ENCODE results near the gene RPL3.

RPL3 gene

DNA sequence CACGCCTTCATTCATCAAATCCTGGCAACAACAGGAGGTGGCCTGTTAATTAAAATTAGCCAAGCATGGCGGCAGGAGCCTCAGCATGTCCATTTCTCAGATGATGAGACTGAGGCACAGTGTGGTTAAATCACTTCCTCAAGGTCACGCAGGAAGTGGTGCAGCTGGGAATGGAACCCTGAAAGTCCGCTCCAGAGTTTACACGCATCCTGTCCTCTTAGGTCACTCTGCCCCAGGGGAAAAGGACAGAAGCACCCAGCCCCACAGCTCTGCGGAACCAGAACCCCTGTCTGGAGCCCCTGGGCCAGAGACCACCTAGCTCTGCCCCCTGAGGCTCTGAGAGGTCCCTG is 19.6 kb downstream of the RPL3 start:
- no peak for DNase-seq (ENCODE audit: low read depth in 2 of 2)

DNA sequence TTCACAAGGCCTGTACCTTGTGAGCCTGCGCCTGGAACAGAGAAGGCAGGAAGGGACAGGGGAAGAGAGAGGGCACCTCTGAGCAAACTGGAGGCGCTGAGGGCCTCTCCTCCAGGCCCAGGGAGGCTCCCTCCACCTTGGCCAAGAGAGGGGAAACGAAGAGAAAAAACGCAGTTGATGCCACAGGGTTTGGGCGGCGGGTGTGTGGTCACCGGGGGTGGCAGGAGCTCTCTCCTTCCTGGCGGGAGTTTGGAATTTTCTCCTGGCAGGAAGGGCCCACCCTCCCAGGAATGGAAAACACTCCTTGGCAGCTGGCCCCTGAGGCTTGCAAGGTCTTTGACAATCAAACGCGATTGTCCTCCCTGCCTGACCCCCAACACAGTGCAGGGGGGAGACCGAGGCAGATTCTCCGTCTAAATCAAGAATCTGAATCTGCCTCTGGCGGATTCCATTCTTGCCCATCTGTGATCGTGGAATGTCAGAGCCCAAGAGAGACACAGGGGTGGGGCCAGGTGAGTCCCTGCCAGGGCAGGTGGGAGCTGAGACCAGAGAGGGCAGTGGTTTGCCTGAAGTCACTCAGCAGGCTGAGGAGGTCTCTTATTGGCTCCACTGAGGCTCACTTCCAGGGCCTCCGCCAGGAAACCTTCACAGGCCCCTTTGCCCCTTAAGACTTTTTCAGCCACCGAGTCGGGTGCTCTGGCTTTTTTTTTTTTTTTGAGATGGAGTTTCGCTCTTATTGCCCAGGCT is 21.0 kb downstream of the RPL3 start:
- no peak for DNase-seq (ENCODE audit: low read depth in 2 of 2)

DNA sequence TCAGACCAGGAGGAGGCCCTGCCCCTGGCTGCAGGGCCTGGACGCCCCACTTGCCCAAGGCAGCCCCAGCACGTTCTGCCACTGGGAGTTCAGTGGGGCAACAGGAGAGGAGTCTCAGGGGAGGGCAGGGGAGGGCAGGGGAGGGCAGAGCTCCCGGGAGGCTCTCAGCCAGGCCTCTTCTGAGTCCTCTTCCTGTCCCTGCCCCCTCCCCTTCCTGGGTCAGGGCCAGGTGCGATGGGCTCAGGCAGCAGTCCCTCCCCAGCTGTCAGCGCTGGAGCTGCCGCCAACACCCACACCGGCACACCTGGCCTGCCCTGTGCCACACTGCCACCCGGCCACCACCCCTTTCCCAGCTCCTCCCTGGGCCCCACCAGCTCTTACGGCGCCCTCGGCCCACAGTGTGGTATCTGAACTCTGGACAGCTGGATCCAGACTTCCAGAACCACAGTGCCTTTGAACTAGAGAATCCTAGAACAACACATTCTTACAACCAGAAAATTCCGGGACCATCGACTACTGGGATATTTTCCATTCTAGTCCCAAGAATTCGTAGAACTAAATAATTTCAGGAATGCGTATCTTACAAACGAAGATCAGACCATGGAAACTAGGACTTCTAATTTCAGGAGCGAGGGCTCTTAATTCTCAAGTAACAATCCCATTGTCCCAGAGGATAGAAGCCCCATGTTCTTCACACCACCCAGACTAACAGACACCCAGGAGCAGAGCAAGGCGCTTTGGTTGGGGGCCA is 21.8 kb downstream of the RPL3 start:
- DNase-seq (ENCODE audit: low read depth in 2 of 2), result no peak

DNA sequence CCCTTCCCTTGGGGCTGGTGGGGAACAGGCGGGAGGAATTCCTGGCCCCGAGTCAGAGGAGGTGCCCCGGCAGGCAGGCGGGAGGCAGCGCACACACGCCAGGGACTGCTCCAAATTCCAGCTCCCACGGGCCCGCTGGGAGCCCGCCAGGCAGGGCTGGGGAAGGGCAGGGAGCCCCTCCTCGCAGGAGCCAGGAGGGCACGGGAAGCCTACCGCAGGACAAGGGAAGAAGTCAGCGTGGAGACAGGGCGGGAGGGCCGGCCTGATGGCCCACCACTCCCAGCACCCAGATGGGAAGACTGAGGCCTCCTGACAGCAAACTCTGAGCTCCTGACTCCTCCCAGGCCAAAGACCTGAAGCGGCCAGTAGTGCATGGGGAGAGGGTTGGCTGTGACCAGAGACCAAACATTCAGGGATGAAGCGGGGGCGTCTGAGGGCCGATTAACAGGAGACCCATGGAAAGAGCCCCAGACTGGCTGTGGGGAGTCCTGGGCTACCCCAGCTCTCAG is 22.4 kb downstream of the RPL3 start:
- DNase-seq (ENCODE audit: low read depth in 2 of 2), result no peak

DNA sequence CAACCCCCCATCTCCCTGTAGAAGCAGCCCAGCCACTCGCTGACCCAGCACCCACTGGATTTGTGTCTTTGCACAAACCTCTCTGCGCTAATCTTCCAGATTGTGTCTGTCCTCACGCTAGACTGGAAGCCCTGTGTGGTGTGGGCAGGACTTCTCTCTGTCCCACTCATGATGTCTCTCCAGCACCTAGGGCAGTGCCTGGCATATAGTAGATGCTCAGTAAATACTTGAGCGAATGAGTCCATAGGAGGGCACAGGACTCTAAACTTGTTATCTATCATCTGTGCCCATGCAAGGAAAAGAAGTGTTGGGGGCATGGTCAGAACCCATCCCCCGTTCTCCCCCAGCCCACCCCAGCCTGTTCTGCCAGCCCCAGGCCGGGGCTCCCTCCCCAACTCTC is 22.9 kb downstream of the RPL3 start:
- no peak for DNase-seq (ENCODE audit: low read depth in 2 of 2)

DNA sequence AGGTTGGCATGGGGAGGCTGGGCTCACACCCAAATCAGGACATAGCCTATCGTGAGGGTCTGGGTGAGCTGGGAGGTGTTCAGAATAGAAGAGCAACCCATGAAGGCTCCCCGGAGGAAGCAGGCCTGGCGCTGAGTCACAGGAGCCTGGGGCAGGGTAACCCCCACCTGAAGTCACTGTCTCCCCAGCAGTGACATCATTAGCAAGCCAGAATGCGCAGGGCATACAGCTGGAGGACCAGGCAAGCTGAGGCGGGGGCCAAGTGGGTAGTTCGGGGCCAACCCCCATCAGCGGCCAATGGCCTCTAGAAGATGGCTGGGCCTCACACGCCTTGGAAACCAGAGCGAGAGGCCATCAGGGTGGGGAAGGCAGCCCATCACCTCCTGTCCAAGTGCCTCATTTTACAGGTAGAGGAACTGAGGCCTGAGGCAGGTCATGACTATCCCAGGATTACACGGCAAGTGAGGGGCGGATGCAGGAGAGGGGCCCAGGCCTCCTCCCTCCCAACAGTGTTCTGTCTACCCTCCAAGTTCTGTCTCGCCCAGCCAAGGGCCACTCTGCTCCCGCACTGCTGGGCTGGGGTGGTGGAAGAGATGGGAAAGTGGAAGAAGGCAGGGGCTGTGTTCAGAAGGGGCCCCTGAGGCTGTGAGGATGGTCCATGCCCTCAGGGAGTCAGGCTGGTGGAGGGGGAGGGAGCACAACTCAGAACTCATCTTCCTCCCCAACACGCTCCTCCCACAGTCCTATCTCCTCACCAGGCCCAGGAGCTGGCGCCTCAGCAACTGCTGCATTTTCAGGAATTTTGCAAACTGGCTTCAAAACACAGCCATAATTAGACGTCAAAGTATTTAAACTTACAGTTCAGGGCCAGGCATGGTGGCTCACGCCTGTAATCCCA is 24.6 kb downstream of the RPL3 start:
- no peak for DNase-seq (ENCODE audit: low read depth in 2 of 2)

DNA sequence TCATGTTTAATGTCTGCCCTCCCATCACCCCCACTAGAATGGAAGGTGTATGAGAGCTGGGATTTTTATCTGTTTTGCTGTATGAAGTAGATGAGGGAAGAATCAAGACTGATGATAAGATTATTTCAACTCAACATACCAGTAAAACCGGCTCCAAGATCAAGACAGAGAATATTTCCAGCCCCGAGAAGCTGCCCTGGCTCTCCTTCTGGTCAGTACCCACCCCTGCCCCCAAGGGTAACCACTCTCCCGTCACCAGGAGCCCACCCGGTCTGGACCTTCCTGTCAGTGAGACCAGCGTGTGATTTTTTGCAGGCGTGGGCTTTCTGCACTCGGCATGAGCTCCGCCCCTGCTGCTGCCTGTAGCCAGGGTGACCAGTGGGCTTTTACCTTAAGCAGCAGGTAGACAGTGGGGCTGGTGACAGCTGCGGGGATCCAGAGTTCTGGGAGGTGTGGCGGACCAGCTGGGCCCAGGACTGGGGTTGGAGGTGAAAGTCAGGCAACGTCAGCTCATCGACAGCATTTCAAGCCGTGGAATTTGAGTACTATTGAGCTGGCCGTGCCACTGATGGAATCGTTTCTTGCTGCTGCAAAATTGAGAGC is 25.6 kb downstream of the RPL3 start:
- no peak for DNase-seq (ENCODE audit: low read depth in 2 of 2)

DNA sequence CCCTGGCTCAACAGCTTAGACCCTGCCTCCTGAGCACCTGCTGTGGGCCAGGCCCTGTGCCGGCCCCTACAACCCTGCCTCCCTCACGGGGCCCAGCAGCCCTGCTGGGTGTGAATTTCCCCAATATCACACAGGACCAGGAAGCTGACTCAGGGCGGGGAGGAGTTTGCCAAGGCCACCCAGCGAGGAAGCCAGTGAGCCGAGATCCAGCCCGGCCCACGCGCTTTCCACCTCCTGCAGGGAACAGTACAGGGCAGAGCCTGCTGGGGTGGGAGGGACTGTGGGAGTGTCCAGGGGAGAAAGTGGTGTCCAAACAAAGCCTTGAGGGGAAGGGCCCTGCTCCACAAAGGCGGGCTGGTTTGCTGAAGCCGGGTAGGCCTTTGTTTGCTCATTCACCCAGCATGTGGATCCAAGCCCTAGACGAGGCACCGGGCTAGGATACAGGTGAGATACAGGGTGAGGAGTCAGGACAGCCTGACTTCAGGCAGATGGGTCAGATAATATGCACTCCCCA is 26.8 kb downstream of the RPL3 start:
- DNase-seq (ENCODE audit: low read depth in 2 of 2), result no peak

DNA sequence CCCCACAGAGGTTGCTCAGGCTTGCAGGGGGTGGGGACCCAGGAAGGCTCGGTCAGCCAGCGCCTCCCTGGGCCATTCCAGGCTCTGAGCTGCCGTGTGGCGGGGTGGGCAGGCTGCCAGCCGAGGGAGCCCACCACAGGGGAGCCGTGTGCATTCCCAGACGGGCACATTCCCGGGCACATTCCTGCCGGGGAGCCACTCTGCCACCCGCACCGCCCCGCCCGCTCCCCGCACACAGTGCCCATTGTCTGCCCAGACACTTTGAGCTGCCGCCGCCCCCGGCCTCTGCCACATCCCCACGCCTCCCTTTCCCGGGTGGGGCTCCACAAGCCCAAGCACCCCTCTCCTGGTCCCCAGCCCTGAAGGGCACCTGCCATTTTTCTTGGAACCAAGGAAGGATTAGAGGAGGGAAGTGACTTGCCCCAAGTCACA is 27.4 kb downstream of the RPL3 start:
- no peak for DNase-seq (ENCODE audit: low read depth in 2 of 2)

DNA sequence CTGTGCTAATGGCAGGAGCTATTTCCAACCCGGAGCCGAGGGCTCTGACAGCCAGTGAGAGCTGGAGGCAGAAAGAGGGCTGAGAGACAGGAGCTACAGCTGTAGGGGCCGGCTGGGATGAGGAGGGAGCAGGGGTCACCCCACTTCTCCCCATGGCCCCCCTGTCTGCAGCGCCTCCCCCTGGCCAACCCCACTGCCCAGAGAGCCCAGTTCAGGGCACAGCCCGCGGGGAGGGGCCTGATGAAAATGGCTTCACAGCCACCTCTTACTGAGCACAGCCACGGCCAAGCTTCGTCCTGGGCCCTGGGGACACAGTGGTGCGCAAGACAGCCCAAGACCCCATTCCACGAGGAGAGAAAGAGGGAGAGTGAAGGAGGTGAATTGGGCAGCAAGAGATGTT is 27.9 kb downstream of the RPL3 start:
- no peak for DNase-seq (ENCODE audit: low read depth in 2 of 2)

DNA sequence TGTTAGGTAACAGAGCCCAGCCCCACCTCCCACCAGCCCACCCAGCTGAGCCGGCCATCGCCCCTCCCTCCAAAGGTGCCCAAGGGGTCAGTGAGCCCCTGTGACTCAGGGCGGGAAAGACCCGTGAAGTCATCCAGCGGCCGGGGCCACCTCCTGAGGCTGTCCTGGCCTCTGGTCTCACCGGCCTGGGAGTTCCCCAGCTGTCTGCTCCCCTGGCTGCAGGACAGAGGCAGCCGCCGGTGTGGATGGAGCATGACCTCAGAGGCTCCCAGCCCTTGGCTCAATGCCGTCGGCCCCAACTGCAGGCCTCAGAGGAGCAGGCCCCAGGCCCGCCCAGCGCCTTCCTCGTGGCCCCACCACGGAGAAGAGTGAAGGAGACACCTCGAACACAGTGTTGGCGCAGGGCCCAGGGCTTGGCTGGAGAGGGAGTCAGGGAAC is 28.7 kb downstream of the RPL3 start:
- no peak for DNase-seq (ENCODE audit: low read depth in 2 of 2)

DNA sequence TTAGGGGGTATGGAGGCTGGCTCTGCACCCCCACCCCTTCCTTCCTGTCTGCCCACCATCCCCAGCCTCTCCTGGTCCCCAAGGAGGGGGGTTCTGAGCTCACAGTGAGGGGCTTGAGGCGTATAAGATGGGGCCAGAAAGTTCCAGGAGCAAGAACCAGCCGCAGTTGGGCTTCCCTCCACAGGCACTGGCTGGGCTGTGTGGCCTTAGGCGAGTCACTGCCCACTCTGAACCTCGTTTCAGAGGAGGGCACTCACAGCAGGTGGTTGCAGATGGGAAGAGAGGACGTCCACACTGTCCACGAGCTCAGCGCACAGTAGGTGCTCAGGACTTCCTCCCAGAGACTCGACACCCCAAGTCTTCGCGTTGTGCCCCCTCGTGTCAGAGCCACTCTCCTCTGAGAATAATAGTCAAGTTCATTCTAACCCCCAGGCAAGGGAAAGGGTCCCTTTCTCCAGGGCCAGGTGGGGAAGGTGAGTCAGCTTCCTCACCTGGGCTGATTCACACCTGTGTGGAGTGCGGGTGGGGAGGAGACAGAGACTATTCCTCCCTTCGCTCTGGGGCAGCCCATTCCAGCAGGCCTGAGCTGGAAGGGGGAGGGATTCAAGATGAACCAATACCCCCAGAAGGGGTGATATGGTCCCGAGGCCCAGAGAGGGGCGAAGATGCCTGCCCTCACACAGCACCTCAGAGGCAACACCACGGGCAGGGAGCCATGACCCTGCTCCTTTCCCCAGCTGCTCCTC is 29.3 kb downstream of the RPL3 start:
- DNase-seq (ENCODE audit: low read depth in 2 of 2), result no peak

DNA sequence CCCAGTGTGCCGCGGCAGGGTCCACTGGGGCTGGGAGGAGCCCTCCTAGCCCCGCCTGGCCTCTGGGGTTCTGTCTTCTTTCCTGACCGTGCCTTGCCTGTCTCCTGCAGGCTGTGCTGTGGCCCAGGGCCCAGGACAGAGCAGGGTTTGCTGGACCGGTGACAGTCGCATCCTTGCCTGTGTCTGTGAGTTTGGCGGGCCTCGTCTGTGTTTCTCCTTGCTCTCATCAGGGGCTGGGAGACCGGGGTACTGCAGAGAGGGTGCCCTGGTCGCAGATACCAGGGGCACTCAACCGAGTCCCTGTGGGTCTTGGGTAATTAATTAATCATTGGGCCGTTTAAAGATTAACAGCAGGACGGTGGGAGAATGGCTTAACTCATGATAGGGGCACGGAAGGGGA is 29.9 kb downstream of the RPL3 start:
- no peak for DNase-seq (ENCODE audit: low read depth in 2 of 2)

DNA sequence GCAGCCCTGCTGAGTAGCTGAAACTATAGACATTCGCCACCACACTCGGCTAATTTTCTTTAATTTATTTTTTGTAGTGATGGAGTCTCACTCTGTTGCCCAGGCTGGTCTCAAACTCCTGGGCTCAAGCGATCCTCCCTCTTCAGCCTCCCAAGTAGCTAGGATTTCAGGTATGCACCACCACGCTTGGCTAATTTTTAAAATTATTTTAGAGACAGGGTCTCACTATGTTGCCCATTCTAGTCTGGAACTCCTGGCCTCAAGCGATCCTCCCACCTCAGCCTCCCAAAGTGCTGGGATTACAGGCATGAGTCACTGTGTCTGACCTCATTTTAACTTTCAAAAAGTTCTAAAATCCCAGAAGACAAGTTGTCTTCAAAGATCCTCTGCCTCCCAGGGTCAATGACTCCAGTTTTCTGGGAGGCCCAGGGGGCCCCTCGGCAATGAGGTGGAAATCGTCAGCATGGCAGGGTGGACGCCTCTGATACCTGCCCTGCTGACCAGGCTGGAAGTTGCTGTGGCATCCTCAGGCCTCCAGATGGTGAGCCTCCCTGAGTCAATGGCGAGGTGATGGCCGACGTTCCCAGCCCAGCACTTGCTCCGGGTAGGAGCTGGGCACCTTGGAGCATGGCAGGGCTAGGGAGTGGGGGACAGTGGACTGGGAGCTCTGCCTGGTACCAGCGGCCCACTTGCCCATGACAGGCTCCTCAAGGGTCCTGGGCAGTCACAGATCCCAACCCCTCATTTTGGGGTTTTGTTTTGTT is 31.1 kb downstream of the RPL3 start:
- no peak for DNase-seq (ENCODE audit: low read depth in 2 of 2)

DNA sequence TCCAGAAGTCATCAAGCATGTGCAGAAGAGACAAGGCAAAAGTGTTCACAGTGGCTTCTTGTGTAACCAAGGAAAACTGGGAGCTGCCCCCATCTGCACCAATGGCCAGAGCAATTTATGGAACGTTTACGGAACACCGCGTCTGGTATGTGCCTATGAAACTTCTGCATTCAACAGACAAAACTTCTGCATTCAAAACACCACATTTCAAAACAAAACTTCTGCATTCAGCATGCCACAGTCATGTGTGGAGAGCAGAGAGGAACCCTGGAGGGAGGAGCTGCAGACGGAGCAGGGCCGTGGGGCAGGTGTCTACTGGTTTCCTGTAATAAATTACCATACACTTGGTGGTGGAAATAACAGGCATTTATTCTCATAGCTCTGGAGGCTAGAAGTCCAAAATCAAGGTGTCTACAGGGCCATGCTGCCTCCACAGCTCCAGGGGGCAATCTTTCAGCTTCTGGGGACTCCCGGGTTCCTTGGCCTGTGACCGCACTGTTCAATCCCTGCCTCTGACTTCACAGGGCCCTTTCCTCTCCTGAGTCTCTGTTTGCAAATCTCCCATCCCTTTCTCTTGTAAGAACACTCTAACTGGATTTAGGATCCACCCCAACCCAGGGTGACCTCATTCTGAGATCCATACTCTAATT is 32.2 kb downstream of the RPL3 start:
- no peak for DNase-seq (ENCODE audit: low read depth in 2 of 2)

DNA sequence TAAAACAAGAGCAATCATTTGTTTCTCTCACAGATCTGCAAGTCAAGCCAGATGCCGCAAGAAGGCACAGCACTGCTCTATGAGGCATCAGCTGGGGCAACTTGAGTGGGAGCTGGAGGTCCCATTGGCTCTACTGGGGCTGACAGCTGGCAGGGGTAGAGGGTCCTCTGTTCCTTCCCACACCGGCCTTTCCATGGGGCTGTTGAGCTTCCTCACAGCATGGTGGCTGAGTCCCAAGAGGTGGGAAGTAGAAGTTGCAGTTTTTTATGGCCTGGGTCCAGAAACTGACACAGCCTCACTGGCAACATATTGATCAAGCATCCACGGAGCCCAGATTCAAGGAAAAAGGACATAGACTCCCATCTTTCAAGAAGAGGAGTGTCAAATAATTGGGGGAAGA is 34.4 kb downstream of the RPL3 start:
- DNase-seq (ENCODE audit: low read depth in 2 of 2), result no peak

DNA sequence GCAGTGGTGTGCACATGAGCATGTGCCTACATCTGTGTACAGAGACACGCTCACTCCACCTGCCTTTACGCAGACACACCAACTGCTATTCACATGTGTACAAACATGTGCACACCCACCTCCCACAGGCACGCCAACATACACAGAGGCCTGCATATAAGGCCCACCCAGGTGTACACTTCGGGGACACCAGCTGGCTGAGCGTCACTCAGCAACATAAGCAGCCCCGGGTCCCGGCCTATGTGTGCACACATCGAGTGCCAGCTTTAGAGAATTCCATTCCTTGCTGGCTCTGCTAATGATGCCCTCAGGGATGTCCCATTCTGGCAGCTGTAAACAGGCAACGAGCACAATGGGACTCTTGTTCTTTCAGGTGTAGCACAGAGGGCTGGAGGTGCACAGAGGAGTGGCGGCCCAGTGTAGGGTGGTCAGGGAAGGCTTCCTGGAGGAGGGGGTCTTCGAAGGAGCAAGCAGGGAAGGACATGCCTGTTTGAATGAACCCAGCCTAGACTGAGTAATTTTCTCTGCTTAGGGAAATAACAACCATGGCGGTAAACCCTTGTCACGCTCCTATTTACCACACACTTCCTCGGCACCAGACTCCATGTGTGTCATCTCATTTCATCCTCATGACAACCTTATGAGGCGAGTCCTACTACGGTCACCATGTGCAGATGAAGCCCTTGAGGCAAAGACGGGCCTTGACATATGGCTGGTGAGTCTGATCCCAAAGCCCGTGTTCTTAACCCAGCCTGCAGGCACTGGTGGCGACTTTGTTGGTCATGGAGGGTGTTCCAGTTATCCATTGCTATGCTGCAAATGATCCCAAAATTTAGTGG is 35.1 kb downstream of the RPL3 start:
- no peak for DNase-seq (ENCODE audit: low read depth in 2 of 2)

DNA sequence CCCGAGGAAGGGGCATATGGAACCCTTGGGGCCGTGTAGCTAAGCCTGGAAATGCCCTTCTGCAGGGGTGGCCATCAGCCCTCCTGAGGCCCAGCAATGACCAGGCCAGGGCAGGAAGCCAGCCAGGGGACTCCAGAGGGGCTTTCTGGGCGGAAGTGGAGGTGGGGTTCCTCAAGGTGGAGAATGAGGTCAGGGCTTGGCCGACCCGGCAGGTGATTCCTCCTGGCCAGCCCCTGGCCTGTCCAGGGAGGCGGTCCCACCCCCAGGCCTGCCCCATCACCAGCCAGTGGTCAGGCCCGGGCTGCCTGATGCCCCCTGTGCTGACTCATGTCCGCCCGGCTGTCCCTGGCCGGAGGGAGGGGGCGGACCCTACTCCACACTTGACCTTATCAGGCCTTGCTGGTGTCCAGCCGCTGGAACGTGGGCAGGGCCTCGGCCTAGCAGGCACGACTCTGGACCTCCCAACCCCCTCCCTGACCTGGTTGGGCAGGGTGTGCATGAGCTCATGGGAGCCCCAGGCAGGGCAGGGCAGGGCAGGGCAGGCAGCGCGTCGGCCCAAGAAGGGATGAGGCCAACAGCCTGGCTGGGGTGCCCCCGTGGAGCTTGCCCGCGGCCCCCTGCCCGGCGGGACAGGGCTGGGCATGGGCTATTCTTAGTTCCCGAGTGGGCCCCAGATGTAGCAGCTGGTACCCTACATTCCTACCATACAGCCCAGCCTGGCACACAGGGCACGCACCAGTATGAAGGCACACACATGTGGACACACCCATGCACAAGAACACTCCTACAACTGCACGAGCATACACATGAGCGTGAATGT is 35.9 kb downstream of the RPL3 start:
- no peak for DNase-seq (ENCODE audit: low read depth in 2 of 2)

All from stimulated activated CD4-positive, alpha-beta T cell treated with anti-CD3 and anti-CD28 coated beads, Interleukin-15, amount 100 ng/mL, for 48 hours (primary cell).